Mucosa of gallbladder (tissue), 1 donor: Measurements from ENCODE around the gene FSTL4. TPM values are rescaled to one million over a fixed set of nuclear protein-coding genes. Genes with fewer than 3 reads are reported as not detected.
"Not testable (repeated sequence)": the region's sequence is repeated elsewhere in the genome, so short reads cannot be mapped to it uniquely, and the experiment has no call there.

Experiments
- DNase-seq: peaks from one replicate; pipeline ENCODE4 v3.0.0-alpha.2; 2020; ENCODE audit warnings: low spot score
- total RNA-seq: library from RNA; stranded (reverse); gene quantifications from one replicate; pipeline ENCODE4 v1.2.1, GENCODE V29; 2021
- donor health status: DM: no; HTN: no; CAD: no.

FSTL4 gene
- total RNA-seq, 1 donor from 2014 or later, result 0.58 TPM

DNA sequence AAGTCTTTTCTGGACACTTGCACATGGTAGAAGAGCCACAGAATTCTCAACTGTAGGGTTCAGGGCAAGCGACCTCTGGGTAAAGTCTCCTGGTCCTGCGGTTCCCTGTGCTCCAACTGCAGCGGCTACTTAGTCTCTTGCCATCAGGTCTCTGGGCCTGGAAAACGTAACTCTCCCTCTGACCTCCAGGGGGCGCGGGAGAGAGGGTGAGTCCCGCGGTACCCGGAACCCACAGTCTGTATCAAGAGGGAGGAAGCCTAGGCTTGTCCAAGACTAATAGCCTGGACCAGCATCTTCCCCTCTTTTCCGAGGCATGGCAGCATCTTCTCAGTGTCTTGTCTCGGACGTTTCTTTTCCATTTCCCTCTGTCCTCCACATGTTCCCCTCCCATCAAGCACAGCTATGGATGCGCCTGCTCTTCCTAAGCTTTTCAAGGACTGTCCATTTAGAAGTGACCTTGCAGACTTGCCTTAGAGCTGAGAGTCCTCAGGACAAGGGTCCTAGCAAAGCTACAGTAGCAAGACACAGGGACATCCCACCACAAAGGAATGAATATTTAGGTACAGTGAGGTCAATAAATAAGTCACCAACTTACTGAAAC lies 59.3 kb downstream of the FSTL4 start:
- DNase-seq, result peak; percentile 37

DNA sequence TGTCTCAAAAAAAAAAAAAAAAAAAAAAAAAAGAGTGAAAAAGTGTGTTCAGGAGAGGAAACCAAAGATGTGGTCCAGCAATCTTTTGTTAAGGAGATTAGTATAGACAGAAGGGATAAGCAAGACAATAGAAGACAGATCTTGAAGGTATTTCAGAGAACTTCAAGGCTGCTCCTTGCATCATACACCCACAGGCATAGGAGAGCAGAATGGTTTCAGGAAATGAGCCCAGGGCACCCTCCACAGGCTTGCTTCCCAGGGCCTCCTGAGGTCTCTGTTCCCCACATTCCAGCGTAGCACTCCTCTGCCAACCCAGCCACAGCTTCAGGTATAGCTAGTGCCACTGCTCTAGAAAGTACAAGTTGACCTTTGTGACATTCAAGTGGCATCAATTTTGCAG lies 65.8 kb downstream of the FSTL4 start:
- DNase-seq, result no peak

DNA sequence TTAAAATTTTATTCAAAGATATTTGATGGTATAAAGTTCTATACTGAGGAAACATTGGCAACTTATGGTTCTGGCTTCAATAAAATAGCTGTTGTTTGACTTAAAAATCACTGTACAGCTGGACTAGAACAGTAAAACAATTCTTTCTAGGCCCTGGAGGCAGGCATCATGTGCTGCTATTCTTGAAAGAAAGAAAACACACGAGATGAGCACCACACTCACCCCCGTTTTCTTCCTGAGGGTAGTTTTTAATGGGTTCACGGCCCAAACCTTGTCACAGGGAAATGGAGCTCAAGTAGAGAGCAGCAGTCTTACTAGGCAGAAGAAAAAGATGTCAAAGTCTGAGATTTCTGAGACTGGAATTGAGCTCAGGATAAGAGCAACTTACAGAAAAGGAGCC lies 68.0 kb downstream of the FSTL4 start:
- DNase-seq, result no peak

DNA sequence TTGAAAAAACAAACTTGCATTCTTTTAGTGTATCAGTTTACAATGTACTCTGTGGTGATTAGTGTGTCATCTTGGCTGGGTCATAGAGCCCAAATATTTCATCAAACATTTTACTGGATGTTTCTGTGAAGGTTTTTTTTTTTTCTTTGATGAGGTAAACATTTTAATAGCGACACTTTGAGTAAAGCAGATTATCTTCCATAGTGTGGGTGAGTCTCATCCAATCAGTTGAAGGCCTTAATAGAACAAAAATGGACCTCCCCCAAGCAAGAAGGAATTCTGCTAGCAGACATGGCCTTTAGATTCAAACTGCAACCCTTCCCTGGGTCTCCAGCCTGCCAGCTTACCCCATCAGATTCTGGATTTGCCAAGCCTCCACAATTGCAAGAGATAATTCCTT lies 72.5 kb downstream of the FSTL4 start:
- DNase-seq, result no peak

DNA sequence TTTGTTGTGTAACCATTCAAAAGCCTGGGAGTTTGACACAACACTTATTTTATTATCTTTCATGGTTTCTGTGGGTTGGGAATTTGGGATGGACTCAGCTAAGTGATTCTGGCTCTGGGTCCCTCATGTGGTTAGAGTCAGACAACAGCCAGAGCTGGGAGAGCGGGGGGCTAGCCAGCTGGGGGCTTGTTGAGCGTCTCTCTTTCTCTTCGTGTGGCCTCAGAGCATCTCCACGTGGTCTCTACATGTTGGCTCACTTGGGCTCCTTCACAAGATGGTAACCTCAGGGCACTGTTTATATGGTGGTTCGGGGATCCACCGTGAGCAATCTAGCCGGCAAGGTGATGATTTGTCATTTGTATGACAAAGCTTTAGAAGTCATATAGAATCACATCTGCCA lies 73.6 kb downstream of the FSTL4 start:
- no peak for DNase-seq

DNA sequence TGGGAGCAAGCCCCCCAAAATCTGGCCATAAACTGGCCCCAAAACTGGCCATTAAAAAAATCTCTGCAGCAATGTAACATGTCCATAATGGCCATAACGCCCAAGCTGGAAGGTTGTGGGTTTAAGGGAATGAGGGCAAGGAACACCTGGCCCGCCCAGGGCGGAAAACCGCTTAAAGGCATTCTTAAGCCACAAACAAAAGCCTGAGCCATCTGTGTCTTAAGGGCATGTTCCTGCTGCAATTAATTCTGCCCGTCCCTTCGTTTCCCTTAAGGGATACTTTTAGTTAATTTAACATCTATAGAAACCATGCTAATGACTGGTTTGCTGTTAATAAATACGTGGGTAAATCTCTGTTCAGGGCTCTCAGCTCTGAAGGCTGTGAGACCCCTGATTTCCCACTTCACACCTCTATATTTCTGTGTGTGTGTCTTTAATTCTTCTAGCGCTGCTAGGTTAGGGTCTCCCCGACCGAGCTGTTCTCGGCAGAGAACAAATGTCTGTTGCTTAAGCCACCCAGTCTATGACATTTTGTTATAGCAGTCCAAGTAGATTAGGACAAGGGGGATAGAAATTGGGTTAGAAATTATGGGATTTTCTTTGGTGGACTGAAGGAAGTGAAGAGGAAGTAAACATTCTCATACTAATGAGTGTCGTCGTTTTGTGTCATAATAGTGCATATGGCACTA lies 77.0 kb downstream of the FSTL4 start:
- not testable (repeated sequence) for DNase-seq

DNA sequence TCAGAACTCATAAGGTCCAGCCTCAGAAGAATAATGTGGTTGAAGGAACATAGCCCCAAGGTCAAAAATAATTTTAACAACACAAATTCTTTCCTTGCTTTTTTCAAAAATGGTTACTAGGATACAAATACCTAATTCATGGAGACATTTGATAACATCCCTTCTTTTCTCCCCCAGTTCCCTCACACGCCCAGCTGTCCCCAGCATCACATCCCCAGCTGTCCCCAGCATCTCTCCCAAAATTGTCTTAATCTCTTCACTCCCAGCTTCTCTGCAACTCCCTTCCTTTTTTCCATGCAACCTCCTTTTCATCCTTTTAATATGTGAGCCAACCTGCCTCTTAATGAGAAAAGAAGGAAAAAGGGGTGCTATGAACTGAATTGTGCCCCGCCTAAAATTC lies 77.8 kb downstream of the FSTL4 start:
- no peak for DNase-seq

DNA sequence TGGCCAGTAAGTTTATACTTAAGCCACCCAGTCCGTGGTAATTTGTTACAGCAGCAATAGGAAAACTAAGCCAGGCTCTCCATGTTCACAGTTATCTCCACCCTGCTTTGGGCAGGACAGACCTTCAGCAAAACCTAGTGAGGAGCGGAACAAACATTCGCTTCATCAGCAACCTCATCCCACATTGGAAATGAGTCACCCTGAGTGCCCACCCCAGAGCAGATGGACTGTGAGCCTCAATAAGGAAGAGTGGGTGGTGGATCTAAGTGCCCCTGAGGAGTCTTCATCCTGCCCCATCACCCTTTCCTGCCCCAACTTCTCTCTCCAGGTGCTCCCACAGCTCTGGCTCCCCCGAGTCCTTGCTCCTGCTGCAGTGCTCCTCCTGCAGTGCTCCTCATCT lies 78.8 kb downstream of the FSTL4 start:
- no peak for DNase-seq

DNA sequence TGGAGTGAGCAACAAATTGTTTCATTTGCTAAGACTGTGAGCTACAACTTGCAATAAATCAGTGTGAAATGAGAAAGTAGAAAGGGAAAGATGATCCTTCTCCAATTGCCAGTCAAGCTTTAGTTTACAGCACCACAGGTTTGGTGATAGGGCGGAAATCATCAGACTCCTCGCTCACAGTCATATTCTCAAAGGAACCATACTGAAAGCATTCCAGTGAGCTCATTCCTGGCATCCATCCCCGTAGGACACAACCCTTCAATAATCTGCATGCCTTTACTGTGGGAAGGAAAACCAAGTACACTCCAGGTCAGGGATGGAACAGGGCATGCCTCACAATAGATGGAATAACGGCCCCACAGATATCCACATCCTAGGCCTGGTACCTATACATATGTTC lies 80.7 kb downstream of the FSTL4 start:
- DNase-seq, result no peak

DNA sequence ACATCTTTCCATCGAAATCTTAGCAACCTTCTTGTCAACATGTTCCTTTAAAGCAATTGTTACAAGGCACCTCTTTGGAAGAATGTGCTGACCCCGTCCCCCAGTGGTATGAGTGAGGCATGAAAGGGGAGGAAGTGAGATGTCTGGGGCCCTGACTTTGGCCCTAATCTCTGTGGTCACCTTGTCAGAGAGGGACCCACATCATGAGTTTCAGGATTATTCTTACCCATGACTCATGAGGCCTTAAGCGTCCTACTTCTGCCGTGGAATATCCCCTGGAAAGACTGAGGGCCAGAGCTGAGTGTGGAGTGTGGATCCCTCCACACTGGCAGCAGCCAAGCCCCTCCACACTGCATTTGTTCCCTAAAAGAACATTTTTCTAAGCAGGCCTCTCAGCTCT lies 81.2 kb downstream of the FSTL4 start:
- DNase-seq, result no peak

DNA sequence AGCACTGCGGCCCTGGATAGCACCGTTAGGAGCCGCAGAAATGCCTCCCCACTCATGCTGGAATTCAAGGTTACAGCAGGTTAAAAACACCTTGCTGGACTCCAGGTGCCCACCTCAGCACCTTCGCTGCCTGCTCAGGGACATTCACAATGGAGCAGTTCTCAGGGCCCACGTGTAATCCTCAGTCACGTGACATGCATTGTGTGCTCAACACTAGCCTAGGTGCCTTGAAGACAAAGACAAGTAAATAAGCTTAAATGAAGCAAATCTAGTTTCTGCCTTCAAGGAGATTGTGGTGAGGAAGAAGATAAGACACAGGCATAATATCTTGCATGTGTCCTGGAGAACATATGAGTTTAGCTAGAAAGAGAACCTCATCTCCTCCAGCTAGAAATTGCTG lies 82.1 kb downstream of the FSTL4 start:
- no peak for DNase-seq

DNA sequence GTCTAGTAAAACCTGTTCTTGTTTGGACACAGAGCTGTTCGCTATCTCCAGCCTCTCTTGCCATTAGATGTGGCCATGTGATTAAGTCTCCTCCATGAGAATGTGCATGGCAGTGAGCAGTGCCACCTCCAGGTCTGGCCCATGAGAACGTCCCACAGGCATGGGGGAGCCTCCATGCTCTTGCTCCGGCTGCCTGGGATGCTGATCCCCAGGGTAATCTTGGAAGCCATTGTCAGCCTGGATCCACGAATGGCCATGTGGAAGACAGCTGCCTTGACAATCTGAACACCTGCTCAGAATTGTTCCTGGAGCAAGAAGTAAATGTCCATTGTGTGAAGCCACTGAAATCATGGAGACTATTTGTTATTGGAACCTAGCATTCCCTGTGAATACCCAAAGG lies 83.5 kb downstream of the FSTL4 start:
- DNase-seq, result no peak

DNA sequence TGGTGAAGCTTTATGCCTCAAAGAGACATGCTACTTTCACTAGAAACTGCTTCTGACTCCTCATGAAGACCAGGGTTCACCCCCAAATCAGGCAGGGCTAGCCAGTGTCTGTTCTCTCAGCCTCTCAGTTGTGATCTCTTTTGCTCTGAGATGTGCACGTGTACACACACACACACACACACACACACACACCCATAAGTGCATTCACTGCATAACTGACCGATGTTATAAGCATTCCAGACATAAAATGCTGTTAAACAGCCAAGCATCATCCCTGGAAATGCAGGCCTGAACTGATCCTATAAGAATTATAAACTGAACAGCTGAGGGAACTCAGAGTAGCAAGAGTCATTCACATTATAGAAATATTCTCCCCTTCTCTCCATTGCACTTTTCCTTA lies 85.0 kb downstream of the FSTL4 start:
- DNase-seq, result no peak

DNA sequence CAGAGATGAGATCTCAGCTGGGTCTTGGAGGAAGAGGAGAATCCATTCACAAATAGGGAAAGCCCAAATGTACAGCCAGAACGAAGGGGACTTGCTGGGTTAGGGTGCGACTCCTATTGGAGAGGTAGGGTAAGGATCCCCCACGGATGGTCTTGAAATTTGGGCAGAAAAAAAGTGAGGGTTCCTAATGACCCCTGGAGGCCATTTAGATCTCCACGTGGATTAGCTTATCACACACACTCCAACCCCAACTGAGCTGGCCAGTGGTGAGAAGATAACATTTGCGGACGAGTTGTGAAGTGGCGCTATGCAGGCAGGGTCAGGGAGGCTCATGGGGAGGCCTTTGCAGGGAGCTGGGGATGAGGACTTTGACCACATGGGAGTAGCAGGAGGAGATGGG lies 86.0 kb downstream of the FSTL4 start:
- no peak for DNase-seq

DNA sequence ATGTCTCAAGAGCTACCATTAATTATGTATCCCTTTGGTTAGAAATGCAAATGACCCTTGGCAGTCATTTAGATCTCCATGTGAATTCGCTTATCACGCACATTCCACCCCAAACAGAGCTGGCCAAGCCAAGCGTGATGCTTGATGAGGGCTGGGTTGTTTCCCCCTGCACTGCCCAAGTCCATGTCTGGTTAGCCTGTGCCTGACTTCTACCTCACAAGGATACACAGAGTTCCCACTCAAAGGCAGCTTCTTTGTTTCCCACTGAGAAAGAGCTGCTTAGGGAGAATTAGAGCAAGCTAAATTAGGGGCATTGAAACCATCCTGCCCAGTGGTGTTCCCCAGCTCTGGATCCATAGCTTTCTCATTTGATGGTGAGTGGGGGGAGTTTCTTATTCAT lies 87.2 kb downstream of the FSTL4 start:
- no peak for DNase-seq

DNA sequence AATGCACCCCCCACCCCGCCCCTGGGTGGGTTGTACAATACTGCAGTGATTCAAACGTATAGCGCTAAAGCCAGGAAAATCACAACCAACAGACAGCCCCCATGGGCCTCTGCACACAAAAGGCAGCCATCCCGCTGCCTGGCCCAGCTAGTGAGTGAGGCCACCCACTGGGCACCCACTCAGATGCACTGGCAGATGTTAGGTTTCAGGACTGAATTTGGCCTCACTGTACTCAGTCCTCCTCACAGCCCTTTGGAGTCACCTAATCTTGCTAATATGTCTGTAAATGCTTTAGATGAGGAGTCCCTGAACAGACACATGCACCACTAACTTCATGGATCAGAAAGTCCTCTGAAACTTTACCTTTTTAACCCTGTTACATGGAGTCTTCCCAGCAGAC lies 87.7 kb downstream of the FSTL4 start:
- DNase-seq, result no peak

DNA sequence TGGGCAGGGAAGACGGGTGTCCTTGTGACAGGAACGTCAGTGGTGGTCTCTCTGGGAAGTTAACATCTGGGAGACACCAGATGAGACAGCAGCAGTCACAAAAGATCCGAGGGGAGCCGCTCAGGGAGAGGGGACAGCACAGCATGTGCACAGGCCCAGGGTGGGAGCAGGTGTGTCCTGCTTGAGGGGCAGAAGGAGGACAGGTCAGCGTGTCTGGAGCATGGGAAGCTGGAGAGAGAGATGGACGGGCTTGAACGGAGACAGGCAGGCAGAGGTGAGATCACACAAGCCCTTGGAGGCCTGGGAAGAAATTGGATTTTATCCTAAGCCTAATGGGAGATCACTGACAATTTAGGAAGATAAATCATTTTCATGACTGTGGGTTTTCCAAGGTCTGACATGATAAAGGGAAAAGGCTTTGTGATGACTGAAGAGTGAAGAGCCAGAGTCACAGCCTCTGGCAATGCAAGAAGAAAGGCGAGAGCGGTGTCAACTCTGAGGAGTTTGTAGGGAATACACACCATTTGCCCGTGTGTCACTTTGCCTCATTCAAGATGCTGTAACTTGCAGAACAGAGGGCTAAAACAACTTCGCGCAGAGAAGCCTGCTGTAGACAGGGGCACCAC lies 88.3 kb downstream of the FSTL4 start:
- no peak for DNase-seq

DNA sequence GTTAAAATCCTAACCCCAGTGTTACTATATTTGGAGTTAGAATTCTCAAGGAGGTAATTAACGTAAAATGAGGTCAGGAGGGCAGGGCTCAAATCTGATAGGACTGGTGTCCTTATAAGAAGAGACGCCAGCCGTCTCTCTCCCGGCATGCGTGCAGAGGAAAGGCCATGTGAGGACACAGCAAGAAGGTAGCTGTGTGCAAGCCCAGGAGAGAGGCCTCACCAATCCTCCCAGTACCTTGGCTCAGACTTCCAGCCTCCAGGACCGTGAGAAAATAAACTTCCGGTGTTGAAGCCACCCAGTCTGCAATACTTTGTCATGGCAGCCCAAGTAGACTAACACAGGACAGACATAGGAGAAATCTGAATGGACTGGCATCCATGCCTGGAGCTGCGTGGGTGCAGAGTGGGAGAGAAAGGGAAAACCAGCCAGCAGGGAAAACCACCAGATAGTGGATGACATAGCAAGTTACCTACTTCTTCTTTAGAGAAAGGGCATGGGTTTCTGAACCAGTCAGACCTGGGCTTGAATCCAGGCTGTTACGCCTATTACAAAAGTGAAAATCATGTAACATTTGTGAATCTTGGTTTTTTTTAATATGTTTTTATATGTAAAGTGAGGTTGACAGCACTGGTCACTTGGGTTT lies 89.2 kb downstream of the FSTL4 start:
- DNase-seq, result no peak

DNA sequence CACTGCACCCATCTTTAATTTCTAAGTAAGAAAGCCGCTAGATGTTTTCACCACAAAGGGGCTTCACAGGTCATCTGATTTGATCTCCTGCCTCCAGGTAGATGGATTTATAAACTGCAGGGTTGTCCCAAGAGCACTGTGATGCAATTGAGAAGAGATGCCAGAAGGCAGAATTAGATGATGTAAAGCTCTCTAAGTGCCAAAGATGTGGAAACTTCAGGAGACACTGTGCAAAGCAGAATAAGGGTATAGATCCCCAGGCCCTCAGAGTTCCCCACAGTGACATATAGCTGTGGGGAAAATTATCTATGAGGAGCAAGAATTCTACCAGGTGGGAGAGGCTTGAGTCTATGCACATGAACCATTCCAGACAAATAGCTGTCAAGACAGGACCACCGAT lies 90.5 kb downstream of the FSTL4 start:
- no peak for DNase-seq

DNA sequence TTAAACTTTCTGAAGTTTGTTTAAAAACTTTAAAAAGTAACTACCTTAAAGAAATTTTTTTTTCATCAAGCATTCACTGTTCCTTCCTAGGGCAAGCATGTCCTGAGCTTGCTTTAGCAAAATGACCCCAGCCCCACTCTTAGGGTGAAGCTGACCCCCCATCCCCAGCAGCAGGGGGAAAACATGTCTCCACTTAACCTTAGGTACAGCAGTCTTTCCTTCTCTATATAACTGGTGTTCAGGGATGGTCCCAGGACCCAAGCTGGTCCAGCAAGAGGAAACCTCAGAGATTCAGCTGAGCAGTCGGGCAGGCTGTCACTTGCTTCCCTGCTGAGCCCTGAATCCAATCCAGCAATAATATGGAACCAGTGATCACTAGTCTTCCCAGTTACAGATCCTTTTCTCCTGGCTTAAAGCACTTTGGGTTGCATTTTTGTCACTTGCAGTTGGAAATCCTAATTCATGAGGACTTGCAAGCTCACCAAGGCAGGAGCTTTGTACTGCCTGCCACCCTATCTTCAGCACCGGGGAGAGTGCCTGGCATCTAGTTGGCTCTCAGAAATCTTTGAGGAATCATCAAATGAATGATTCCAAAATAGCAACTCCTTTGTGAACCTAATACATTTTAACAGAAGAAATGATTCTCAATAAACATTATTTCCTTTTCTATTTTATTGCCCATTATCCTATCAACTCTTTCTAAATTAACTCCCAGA lies 91.2 kb downstream of the FSTL4 start:
- no peak for DNase-seq

DNA sequence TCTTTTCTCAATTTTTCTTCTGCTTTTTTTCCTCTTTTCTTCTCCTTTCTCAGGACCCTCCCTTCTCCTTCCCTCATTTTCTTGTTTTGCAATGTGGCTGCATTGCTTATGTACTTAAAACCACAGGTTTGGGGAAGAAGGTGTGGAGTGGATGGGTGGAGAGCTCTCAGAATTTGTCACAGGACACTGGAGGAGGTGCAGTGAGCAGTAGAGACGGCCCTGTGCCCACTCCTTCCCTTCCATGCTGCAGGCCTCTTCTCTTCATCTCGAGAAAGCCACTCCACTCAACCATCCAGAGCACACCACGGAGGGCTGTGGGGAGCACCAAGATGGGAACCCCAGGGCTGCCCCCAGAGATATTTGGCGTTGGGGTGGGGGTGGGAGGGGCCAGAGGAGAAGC lies 92.3 kb downstream of the FSTL4 start:
- DNase-seq, result no peak

DNA sequence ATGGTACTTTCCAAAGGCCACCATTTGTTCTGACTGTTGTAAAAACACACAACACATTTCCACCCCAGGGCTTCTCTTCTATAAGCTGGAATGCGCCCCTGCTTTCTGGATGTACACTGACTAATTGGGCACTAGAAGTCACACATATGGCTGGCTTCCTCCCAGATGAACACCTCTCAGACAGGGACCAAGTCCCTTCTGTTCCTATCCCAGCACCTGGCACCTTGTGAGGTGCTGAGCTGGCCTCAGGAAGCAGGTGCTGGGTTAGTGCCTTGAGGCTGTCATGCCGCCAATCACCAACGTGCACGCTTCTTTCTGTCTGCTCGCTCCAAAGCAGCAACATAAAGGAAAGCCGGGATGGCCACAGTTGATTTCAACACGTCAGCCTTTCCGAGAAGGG lies 93.2 kb downstream of the FSTL4 start:
- peak; percentile 8 for DNase-seq
